Erythroblast (primary cell): ENCODE measurements around the gene CHAT.

Source experiments
- GATA1 ChIP-seq: IDR thresholded peaks from 2 replicates; pipeline ENCODE4 v1.6.1; 2011; ENCODE audit warnings: low read depth, mild to moderate bottlenecking, control low read depth, low read length, moderate library complexity
- POLR2A ChIP-seq: IDR thresholded peaks from 2 replicates; pipeline ENCODE4 v1.6.1; 2011; ENCODE audit warnings: mild to moderate bottlenecking, low read length

DNA sequence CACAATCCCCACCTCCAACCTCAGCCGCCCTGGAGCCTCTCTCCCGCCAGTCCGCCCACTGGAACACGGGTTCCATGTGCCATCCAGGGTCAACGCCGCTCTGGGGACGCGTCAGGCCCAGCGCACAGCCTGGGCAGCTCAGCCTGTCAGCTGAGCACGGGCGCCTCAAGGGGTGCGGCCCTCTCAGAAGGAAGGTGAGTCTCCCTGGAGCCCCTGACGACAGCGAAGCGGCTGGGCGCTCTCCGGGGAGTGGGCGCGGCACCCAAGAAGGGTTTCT lies 4.9 kb upstream of the CHAT start:
- no peak for TF ChIP-seq POLR2A
- no peak for TF ChIP-seq GATA1
